Activated T-cell treated with anti-CD3 and anti-CD28 coated beads, Interleukin-2, amount 50 U/mL, for 24 hours (primary cell): ENCODE measurements around the gene CCL3.
"Not testable (repeated sequence)": the region's sequence is repeated elsewhere in the genome, so short reads cannot be mapped to it uniquely, and the experiment has no call there.

Experiments used
- DNase-seq: peaks from one replicate; pipeline ENCODE4 v3.0.0-alpha.2; 2020
- H3K27ac Mint-ChIP-seq: 2 replicates; pipeline ENCODE4 v1.8.0; 2020; ENCODE audit warnings: mild to moderate bottlenecking, mixed read lengths
- H3K27me3 Mint-ChIP-seq: 2 replicates; pipeline ENCODE4 v1.8.0; 2020; ENCODE audit warnings: mixed read lengths
- H3K36me3 Mint-ChIP-seq: 2 replicates; pipeline ENCODE4 v1.8.0; 2020; ENCODE audit warnings: low read depth, mixed read lengths
- H3K4me1 Mint-ChIP-seq: 2 replicates; pipeline ENCODE4 v1.8.0; 2020; ENCODE audit warnings: low read depth, mixed read lengths
- H3K4me3 Mint-ChIP-seq: 2 replicates; pipeline ENCODE4 v1.8.0; 2020; ENCODE audit warnings: mild to moderate bottlenecking, moderate library complexity, mixed read lengths
- H3K9me3 Mint-ChIP-seq: 2 replicates; pipeline ENCODE4 v1.8.0; 2020; ENCODE audit warnings: mixed read lengths

The CCL3 gene

GRCh38 chr17:36124879-36125824 lies 35.2 kb upstream of the CCL3 start:
- Mint-ChIP-seq H3K27me3 (peaks cover 23% of the 10 kb centered on the region), H3K4me3 (no peak overlapping the region), H3K9me3 (peaks cover 10% of the 10 kb centered on the region), H3K4me1 (peaks cover 21% of the 10 kb centered on the region), H3K27ac (no peak overlapping the region), H3K36me3 (peaks cover 5% of the 10 kb centered on the region)
- DNase-seq: no peak

GRCh38 chr17:36123431-36123830 lies 33.5 kb upstream of the CCL3 start:
- Mint-ChIP-seq H3K9me3 (peaks cover 10% of the 10 kb centered on the region), H3K4me3 (no peak overlapping the region), H3K27ac (no peak overlapping the region), H3K36me3 (peaks cover 5% of the 10 kb centered on the region), H3K4me1 (peaks cover 33% of the 10 kb centered on the region), H3K27me3 (peaks cover 23% of the 10 kb centered on the region)
- no peak for DNase-seq

GRCh38 chr17:36121099-36121498 lies 31.2 kb upstream of the CCL3 start:
- H3K4me1 Mint-ChIP-seq: peaks cover 47% of the 10 kb centered on the region
- not testable (repeated sequence) for H3K36me3 Mint-ChIP-seq, DNase-seq, H3K9me3 Mint-ChIP-seq, H3K4me3 Mint-ChIP-seq
- H3K27ac Mint-ChIP-seq: peak overlapping the region; percentile 52
- peaks cover 16% of the 10 kb centered on the region for H3K27me3 Mint-ChIP-seq

- Mint-ChIP-seq H3K36me3 (no peaks in the 10 kb centered on the region), H3K4me3 (peak overlapping the region; percentile 16), H3K27me3 (peaks cover 16% of the 10 kb centered on the region), H3K9me3 (peaks cover under 1% of the 10 kb centered on the region), H3K4me1 (peaks cover 50% of the 10 kb centered on the region), H3K27ac (peak overlapping the region; percentile 20)
- DNase-seq: no peak
These were observed 30.3 kb upstream of the CCL3 start for GRCh38 chr17:36120221-36120620.

- no peak for DNase-seq
- Mint-ChIP-seq H3K27ac (peak overlapping the region; percentile 88), H3K9me3 (no peaks in the 10 kb centered on the region), H3K36me3 (no peaks in the 10 kb centered on the region), H3K27me3 (peaks cover 20% of the 10 kb centered on the region), H3K4me1 (peaks cover 50% of the 10 kb centered on the region), H3K4me3 (peak overlapping the region; percentile 34)
These were observed 28.8 kb upstream of the CCL3 start for GRCh38 chr17:36118477-36119353.

GRCh38 chr17:36117505-36118382 lies 27.8 kb upstream of the CCL3 start:
- Mint-ChIP-seq H3K27ac (peak overlapping the region; percentile 88), H3K27me3 (peaks cover 16% of the 10 kb centered on the region), H3K4me1 (peaks cover 50% of the 10 kb centered on the region), H3K4me3 (peak overlapping the region; percentile 34), H3K9me3 (peaks cover under 1% of the 10 kb centered on the region), H3K36me3 (no peaks in the 10 kb centered on the region)
- DNase-seq: peak; percentile 48

- H3K27me3 Mint-ChIP-seq: peaks cover 16% of the 10 kb centered on the region
- H3K27ac Mint-ChIP-seq, H3K4me3 Mint-ChIP-seq: not testable (repeated sequence)
These were observed 25.7 kb upstream of the CCL3 start for GRCh38 chr17:36115649-36115977.

GRCh38 chr17:36114971-36115648 lies 25.2 kb upstream of the CCL3 start:
- not testable (repeated sequence) for H3K9me3 Mint-ChIP-seq, H3K27ac Mint-ChIP-seq, H3K4me3 Mint-ChIP-seq, H3K36me3 Mint-ChIP-seq, DNase-seq
- H3K4me1 Mint-ChIP-seq: peaks cover 38% of the 10 kb centered on the region
- peaks cover 17% of the 10 kb centered on the region for H3K27me3 Mint-ChIP-seq

More at GRCh38 chr17:36115649-36115977, 25.7 kb upstream of the CCL3 start:
- not testable (repeated sequence) for H3K36me3 Mint-ChIP-seq, H3K9me3 Mint-ChIP-seq, DNase-seq
- H3K4me1 Mint-ChIP-seq: peaks cover 43% of the 10 kb centered on the region

- DNase-seq, H3K27ac Mint-ChIP-seq, H3K4me3 Mint-ChIP-seq, H3K9me3 Mint-ChIP-seq, H3K36me3 Mint-ChIP-seq: not testable (repeated sequence)
- peaks cover 25% of the 10 kb centered on the region for H3K27me3 Mint-ChIP-seq
- peaks cover 26% of the 10 kb centered on the region for H3K4me1 Mint-ChIP-seq
These were observed 23.2 kb upstream of the CCL3 start for GRCh38 chr17:36113131-36113530.

- peaks cover 9% of the 10 kb centered on the region for H3K9me3 Mint-ChIP-seq
- peaks cover 27% of the 10 kb centered on the region for H3K27me3 Mint-ChIP-seq
- H3K27ac Mint-ChIP-seq: no peak overlapping the region
- no peaks in the 10 kb centered on the region for H3K36me3 Mint-ChIP-seq
- H3K4me3 Mint-ChIP-seq: no peak overlapping the region
- DNase-seq: no peak
- peaks cover 26% of the 10 kb centered on the region for H3K4me1 Mint-ChIP-seq
These were observed 22.6 kb upstream of the CCL3 start for GRCh38 chr17:36112572-36112971.

GRCh38 chr17:36111068-36111490 lies 21.1 kb upstream of the CCL3 start:
- DNase-seq: no peak
- H3K27ac Mint-ChIP-seq: no peak overlapping the region
- no peaks in the 10 kb centered on the region for H3K36me3 Mint-ChIP-seq
- H3K9me3 Mint-ChIP-seq: peaks cover 9% of the 10 kb centered on the region
- peaks cover 17% of the 10 kb centered on the region for H3K4me1 Mint-ChIP-seq
- H3K27me3 Mint-ChIP-seq: peaks cover 33% of the 10 kb centered on the region
- H3K4me3 Mint-ChIP-seq: no peak overlapping the region

- H3K36me3 Mint-ChIP-seq, H3K27ac Mint-ChIP-seq, H3K9me3 Mint-ChIP-seq, H3K4me3 Mint-ChIP-seq, DNase-seq: not testable (repeated sequence)
- Mint-ChIP-seq H3K4me1 (peaks cover 25% of the 10 kb centered on the region), H3K27me3 (peaks cover 42% of the 10 kb centered on the region)
These were observed 18.3 kb upstream of the CCL3 start for GRCh38 chr17:36108265-36108664.

GRCh38 chr17:36107660-36108059 lies 17.7 kb upstream of the CCL3 start:
- H3K27me3 Mint-ChIP-seq: peaks cover 44% of the 10 kb centered on the region
- H3K36me3 Mint-ChIP-seq: peaks cover 6% of the 10 kb centered on the region
- peak overlapping the region; percentile 56 for H3K27ac Mint-ChIP-seq
- H3K4me1 Mint-ChIP-seq: peaks cover 31% of the 10 kb centered on the region
- H3K9me3 Mint-ChIP-seq: peaks cover 8% of the 10 kb centered on the region
- no peak for DNase-seq
- no peak overlapping the region for H3K4me3 Mint-ChIP-seq
